Keratinocyte (primary cell): Measurements from ENCODE around the gene KCNMA1. TPM values are rescaled to one million over a fixed set of nuclear protein-coding genes. Genes with fewer than 3 reads are reported as not detected.

Experiments used
- DNase-seq: peaks from one replicate; pipeline ENCODE4 v3.0.0-alpha.2; 2011; ENCODE audit warnings: low read depth, missing footprints, low spot score
- FAIRE-seq: peaks from 2 replicates; lab custom pipeline; 2011; peaks lifted over from hg19 to GRCh38; lab: Jason Lieb, UNC
- H2AFZ ChIP-seq: 2 replicates; pipeline ENCODE4 v1.6.0; 2012; ENCODE audit warnings: low read length, control low read depth, inconsistent platforms; ENCODE audit not compliant: control insufficient read depth
- H3K27ac ChIP-seq: 2 replicates; pipeline ENCODE4 v1.5.1; 2011; ENCODE audit warnings: low read length; ENCODE audit not compliant: control insufficient read depth, insufficient read depth
- H3K27me3 ChIP-seq: 3 replicates; pipeline ENCODE4 v1.6.0; 2011; ENCODE audit warnings: low read length; ENCODE audit not compliant: control insufficient read depth, insufficient read depth; ENCODE audit errors: extremely low read depth
- H3K36me3 ChIP-seq, 2 experiments: 2 replicates in 1 of 2; 3 replicates in 1 of 2; pipeline ENCODE4 v1.5.1; 2011; ENCODE audit warnings: low read length in 2 of 2, mild to moderate bottlenecking in 1 of 2; ENCODE audit not compliant: control insufficient read depth in 2 of 2, insufficient read depth in 2 of 2; ENCODE audit errors: extremely low read depth in 1 of 2
- H3K4me1 ChIP-seq: 3 replicates; pipeline ENCODE4 v1.5.1; 2011; ENCODE audit warnings: low read length; ENCODE audit not compliant: control insufficient read depth, insufficient read depth; ENCODE audit errors: extremely low read depth
- H3K4me2 ChIP-seq: 3 replicates; pipeline ENCODE4 v1.6.0; 2011; ENCODE audit warnings: low read depth, low read length; ENCODE audit not compliant: control insufficient read depth, insufficient read depth; ENCODE audit errors: extremely low read depth
- H3K4me3 ChIP-seq, 3 experiments: fragments of 200-600 bp in 1 of 3; sonication (generic) in 1 of 3; 2 replicates in 2 of 3; 3 replicates in 1 of 3; pipeline ENCODE4 v1.5.1; 2011 to 2016; ENCODE audit warnings: low read length in 3 of 3, mild to moderate bottlenecking in 3 of 3, control low read depth in 2 of 3, inconsistent platforms in 1 of 3, low read depth in 1 of 3, mixed read lengths in 1 of 3, mixed run types in 1 of 3, moderate library complexity in 1 of 3; ENCODE audit not compliant: control insufficient read depth in 2 of 3, insufficient read depth in 2 of 3; ENCODE audit errors: extremely low read depth in 1 of 3
- H3K79me2 ChIP-seq: 2 replicates; pipeline ENCODE4 v1.6.0; 2012; ENCODE audit warnings: low read length; ENCODE audit not compliant: control insufficient read depth, insufficient read depth
- H3K9ac ChIP-seq: 3 replicates; pipeline ENCODE4 v1.6.0; 2011; ENCODE audit warnings: low read length; ENCODE audit not compliant: control insufficient read depth, insufficient read depth; ENCODE audit errors: extremely low read depth
- H3K9me1 ChIP-seq: 3 replicates; pipeline ENCODE4 v1.6.0; 2011; ENCODE audit warnings: low read length; ENCODE audit not compliant: control insufficient read depth, insufficient read depth; ENCODE audit errors: extremely low read depth
- H3K9me3 ChIP-seq: 2 replicates; pipeline ENCODE4 v1.5.1; 2012; ENCODE audit warnings: low read depth, low read length; ENCODE audit not compliant: control insufficient read depth
- H4K20me1 ChIP-seq: 3 replicates; pipeline ENCODE4 v1.6.0; 2011; ENCODE audit warnings: low read length; ENCODE audit not compliant: control insufficient read depth, insufficient read depth; ENCODE audit errors: extremely low read depth
- EZH2 ChIP-seq: IDR thresholded peaks from one replicate; pipeline ENCODE4 v1.6.1; 2012; ENCODE audit warnings: inconsistent platforms, mild to moderate bottlenecking, low read length, moderate library complexity
- dilution Hi-C: fragments of 300-500 bp; cut with MboI; formaldehyde crosslinking; loops from one replicate; pipeline ENCODE4 v1.7.0; 2020; ENCODE audit warnings: low sequenced_read_pairs; ENCODE audit not compliant: extremely low pct_ligation_motif_present
- polyA plus RNA-seq, 5 experiments: library from polyadenylated mRNA; depleted of rRNA in 3 of 5; stranded (reverse) in 3 of 5; stranded (forward) in 1 of 5; unstranded in 1 of 5; fragments of >200 nt; gene quantifications; 1 replicate in 1 of 5; 2 replicates in 3 of 5; 3 replicates in 1 of 5; pipeline versions ENCODE4 v1.2.1 to v1.2.3, GENCODE V29; 2011 to 2012; ENCODE audit warnings: missing spikeins in 2 of 5, low read depth in 1 of 5, low replicate concordance in 1 of 5
- TF ChIP-seq, protein P1 (sequence below), 3 experiments: IDR thresholded peaks in 1 of 3; conservative IDR thresholded peaks in 1 of 3; optimal IDR thresholded peaks in 1 of 3; 2 replicates in 2 of 3; 3 replicates in 1 of 3; pipeline versions ENCODE3 to v1.5.1; 2011; ENCODE audit warnings: low read length in 3 of 3, mild to moderate bottlenecking in 3 of 3, moderate library complexity in 2 of 3, control low read depth in 1 of 3, inconsistent platforms in 1 of 3; ENCODE audit not compliant: insufficient read depth in 2 of 3; ENCODE audit errors: extremely low read depth in 1 of 3

The KCNMA1 gene
- polyA plus RNA-seq, 1 donor (not counting 4 experiments of a cell fraction or from before 2014, with no cell fraction given), result 6.3 TPM

DNA sequence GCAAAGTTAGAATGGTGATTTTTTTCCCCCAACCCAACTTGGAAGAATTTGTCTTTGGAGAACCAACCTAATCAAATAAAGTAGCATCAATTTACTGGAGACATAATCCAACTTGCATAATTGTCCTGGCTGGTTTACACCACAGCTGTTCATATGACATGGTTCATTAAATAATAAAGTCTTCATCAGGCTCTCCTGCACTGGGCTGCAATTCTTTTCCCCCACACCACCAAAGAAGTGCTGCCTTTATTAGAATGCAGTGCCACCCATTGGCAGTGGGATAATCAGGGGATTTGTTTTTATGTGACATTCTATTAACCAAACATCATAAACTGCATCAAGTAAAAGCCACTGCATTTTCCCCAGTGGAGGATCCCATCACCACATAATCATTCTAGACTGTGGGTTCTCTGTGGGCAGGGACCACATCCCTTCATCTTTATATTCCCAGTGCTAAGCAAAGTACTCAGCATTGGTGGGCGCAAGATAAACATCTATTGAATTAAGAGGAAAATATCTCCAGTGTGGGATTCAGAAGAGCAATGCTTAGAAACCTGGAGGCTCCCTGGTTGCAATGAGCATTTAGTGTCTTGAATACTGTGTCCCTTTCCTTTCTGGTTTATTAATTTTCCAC, 322.0 kb downstream of the KCNMA1 start:
- Histone ChIP-seq H3K9me1 (no peaks in the 10 kb centered on the region), H4K20me1 (no peaks in the 10 kb centered on the region), H3K9ac (no peak overlapping the region), H3K36me3 (no peaks in the 10 kb centered on the region), H3K4me2 (no peak overlapping the region), H2AFZ (no peak overlapping the region), H3K27ac (no peak overlapping the region), H3K27me3 (no peaks in the 10 kb centered on the region), H3K9me3 (no peaks in the 10 kb centered on the region), H3K4me3 (no peak overlapping the region), H3K79me2 (no peaks in the 10 kb centered on the region), H3K4me1 (no peaks in the 10 kb centered on the region)
- FAIRE-seq, result no peak
- DNase-seq, result no peak
- TF ChIP-seq EZH2, result no peak
- TF ChIP-seq, protein P1, sequence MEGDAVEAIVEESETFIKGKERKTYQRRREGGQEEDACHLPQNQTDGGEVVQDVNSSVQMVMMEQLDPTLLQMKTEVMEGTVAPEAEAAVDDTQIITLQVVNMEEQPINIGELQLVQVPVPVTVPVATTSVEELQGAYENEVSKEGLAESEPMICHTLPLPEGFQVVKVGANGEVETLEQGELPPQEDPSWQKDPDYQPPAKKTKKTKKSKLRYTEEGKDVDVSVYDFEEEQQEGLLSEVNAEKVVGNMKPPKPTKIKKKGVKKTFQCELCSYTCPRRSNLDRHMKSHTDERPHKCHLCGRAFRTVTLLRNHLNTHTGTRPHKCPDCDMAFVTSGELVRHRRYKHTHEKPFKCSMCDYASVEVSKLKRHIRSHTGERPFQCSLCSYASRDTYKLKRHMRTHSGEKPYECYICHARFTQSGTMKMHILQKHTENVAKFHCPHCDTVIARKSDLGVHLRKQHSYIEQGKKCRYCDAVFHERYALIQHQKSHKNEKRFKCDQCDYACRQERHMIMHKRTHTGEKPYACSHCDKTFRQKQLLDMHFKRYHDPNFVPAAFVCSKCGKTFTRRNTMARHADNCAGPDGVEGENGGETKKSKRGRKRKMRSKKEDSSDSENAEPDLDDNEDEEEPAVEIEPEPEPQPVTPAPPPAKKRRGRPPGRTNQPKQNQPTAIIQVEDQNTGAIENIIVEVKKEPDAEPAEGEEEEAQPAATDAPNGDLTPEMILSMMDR (optimal IDR thresholded peaks at IDR 0.05 in 1 of 3, IDR thresholded peaks at IDR 0.05 in 1 of 3, conservative IDR thresholded peaks at IDR 0.05 in 1 of 3; ENCODE audit: extremely low read depth in 1 of 3, insufficient read depth in 2 of 3, low read length in 3 of 3), result no peak
- dilution Hi-C loops, result no loop called here

DNA sequence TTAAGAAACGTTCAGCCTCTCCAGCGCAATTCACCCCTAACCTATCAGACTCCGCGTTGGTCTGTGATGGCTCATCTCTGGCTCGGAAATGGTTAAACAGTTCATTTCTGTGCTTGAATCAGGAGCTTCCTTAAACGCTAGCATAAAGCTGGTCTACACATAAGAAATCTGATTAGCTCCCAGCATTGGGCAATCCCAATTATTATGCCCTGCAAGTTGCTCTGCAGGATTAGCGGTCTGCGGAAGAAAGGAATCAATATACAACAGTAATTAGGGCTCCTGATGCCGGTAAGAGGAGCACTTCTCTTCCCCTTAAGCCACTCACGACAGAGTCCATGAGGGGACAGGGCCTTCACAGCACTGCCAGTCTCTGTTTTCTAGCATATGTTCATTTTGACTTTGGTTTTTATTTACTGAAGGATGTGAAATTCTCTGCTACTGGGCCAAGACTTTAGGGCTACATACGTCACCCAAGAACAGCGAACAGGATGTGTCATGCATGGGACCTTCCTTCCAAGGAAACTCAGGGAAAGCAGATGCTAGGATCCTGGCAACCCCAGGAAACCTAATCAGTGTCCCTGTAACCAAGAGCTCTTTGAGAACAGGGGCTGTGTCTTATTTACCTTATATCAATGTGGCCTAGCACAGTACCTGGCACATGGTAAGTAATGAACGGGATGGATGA, 324.4 kb downstream of the KCNMA1 start:
- Histone ChIP-seq H3K27me3 (peaks cover 3% of the 10 kb centered on the region), H3K27ac (no peak overlapping the region), H2AFZ (no peak overlapping the region), H3K9me1 (no peaks in the 10 kb centered on the region), H4K20me1 (no peaks in the 10 kb centered on the region), H3K4me1 (no peaks in the 10 kb centered on the region), H3K9ac (no peak overlapping the region), H3K9me3 (no peaks in the 10 kb centered on the region), H3K36me3 (no peaks in the 10 kb centered on the region), H3K79me2 (no peaks in the 10 kb centered on the region), H3K4me3 (no peak overlapping the region), H3K4me2 (no peak overlapping the region)
- DNase-seq (no peak), FAIRE-seq (no peak)
- dilution Hi-C loops, result no loop called here
- TF ChIP-seq EZH2, result no peak
